ENCODE results near the gene POLR2J.
"Not testable (repeated sequence)": the region's sequence is repeated elsewhere in the genome, so short reads cannot be mapped to it uniquely, and the experiment has no call there.

GRCh38 chr7:102484317-102484716 is 5.6 kb upstream of the POLR2J start:
- not testable (repeated sequence) for TF ChIP-seq ELF4 (IDR thresholded peaks at IDR 0.05); LEF1 (IDR thresholded peaks at IDR 0.05; ENCODE audit: borderline replicate concordance)
